Islet of Langerhans (tissue), 1 donor: Measurements from ENCODE around the gene HBM.
"Not testable (repeated sequence)": the region's sequence is repeated elsewhere in the genome, so short reads cannot be mapped to it uniquely, and the experiment has no call there.

ENCODE experiments used
- FAIRE-seq: peaks from one replicate; lab custom pipeline; 2011; peaks lifted over from hg19 to GRCh38; lab: Jason Lieb, UNC

The HBM gene

DNA sequence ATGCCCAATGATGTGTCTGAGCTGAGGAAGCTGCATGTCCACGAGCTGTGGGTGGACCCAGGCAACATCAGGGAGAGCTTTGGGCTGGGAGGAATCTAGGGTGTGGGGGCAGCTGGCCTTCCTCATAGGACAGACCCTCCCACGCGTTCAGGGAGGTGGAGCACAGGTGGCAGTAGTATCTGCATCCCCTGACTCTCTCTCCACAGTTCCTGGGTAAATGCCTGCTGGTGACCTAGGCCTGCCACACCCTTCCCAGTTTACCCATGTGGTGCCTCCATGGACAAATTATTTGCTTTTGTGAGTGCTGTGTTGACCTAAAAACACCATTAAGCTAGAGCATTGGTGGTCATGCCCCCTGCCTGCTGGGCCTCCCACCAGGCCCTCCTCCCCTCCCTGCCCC, 3.2 kb downstream of the HBM start:
- no peak for FAIRE-seq

- not testable (repeated sequence) for FAIRE-seq
Observed at GRCh38 chr16:170088-170507, 4.3 kb downstream of the HBM start.

DNA sequence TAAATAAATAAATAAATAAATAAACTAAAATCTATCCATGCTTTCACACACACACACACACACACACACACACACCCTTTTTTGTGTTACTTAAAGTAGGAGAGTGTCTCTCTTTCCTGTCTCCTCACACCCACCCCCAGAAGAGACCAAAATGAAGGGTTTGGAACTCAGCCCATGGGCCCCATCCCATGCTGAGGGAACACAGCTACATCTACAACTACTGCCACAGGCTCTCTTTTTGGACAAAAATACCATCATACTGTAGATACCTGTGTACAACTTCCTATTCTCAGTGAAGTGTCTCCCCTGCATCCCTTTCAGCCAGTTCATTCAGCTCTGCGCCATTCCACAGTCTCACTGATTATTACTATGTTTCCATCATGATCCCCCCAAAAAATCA, 5.0 kb downstream of the HBM start:
- FAIRE-seq = no peak

DNA sequence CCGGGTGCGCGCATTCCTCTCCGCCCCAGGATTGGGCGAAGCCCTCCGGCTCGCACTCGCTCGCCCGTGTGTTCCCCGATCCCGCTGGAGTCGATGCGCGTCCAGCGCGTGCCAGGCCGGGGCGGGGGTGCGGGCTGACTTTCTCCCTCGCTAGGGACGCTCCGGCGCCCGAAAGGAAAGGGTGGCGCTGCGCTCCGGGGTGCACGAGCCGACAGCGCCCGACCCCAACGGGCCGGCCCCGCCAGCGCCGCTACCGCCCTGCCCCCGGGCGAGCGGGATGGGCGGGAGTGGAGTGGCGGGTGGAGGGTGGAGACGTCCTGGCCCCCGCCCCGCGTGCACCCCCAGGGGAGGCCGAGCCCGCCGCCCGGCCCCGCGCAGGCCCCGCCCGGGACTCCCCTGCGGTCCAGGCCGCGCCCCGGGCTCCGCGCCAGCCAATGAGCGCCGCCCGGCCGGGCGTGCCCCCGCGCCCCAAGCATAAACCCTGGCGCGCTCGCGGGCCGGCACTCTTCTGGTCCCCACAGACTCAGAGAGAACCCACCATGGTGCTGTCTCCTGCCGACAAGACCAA, 6.7 kb downstream of the HBM start, which contains the start of gene HBA2:
Gene HBA2 (plus strand): TSS at position 503 of the 568 bp plus-strand sequence. CDS start 37 bp downstream, at position 540.
- not testable (repeated sequence) for FAIRE-seq

DNA sequence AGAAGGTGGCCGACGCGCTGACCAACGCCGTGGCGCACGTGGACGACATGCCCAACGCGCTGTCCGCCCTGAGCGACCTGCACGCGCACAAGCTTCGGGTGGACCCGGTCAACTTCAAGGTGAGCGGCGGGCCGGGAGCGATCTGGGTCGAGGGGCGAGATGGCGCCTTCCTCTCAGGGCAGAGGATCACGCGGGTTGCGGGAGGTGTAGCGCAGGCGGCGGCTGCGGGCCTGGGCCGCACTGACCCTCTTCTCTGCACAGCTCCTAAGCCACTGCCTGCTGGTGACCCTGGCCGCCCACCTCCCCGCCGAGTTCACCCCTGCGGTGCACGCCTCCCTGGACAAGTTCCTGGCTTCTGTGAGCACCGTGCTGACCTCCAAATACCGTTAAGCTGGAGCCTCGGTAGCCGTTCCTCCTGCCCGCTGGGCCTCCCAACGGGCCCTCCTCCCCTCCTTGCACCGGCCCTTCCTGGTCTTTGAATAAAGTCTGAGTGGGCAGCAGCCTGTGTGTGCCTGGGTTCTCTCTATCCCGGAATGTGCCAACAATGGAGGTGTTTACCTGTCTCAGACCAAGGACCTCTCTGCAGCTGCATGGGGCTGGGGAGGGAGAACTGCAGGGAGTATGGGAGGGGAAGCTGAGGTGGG, 7.6 kb downstream of the HBM start:
- FAIRE-seq = not testable (repeated sequence)

DNA sequence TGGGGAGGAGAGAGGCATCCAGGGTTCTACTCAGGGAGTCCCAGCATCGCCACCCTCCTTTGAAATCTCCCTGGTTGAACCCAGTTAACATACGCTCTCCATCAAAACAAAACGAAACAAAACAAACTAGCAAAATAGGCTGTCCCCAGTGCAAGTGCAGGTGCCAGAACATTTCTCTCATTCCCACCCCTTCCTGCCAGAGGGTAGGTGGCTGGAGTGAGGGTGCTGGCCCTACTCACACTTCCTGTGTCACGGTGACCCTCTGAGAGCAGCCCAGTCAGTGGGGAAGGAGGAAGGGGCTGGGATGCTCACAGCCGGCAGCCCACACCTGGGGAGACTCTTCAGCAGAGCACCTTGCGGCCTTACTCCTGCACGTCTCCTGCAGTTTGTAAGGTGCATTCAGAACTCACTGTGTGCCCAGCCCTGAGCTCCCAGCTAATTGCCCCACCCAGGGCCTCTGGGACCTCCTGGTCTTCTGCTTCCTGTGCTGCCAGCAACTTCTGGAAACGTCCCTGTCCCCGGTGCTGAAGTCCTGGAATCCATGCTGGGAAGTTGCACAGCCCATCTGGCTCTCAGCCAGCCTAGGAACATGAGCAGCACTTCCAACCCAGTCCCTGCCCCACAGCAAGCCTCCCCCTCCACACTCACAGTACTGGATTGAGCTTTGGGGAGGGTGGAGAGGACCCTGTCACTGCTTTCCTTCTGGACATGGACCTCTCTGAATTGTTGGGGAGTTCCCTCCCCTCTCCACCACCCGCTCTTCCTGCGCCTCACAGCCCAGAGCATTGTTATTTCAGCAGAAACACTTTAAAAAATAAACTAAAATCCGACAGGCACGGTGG, 8.4 kb downstream of the HBM start:
- FAIRE-seq = not testable (repeated sequence)

GRCh38 chr16:175011-175949, 9.5 kb downstream of the HBM start:
- FAIRE-seq = no peak

- not testable (repeated sequence) for FAIRE-seq
Observed at GRCh38 chr16:176006-176405, 10.2 kb downstream of the HBM start.

GRCh38 chr16:176477-177382, 11.0 kb downstream of the HBM start, which contains the start of gene HBA1:
Gene HBA1 (plus strand): TSS chr16:176680. CDS start chr16:176717, 37 bp downstream.
- FAIRE-seq = not testable (repeated sequence)

GRCh38 chr16:177394-177822, 11.6 kb downstream of the HBM start:
- no peak for FAIRE-seq

DNA sequence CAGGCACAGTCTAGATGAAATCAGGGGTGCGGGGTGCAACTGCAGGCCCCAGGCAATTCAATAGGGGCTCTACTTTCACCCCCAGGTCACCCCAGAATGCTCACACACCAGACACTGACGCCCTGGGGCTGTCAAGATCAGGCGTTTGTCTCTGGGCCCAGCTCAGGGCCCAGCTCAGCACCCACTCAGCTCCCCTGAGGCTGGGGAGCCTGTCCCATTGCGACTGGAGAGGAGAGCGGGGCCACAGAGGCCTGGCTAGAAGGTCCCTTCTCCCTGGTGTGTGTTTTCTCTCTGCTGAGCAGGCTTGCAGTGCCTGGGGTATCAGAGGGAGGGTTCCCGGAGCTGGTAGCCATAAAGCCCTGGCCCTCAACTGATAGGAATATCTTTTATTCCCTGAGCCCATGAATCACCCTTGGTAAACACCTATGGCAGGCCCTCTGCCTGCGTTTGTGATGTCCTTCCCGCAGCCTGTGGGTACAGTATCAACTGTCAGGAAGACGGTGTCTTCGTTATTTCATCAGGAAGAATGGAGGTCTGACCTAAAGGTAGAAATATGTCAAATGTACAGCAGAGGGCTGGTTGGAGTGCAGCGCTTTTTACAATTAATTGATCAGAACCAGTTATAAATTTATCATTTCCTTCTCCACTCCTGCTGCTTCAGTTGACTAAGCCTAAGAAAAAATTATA, 12.3 kb downstream of the HBM start:
- no peak for FAIRE-seq

GRCh38 chr16:178668-179015, 12.9 kb downstream of the HBM start:
- FAIRE-seq = no peak

- no peak for FAIRE-seq
Observed at GRCh38 chr16:179211-180092, 13.7 kb downstream of the HBM start.

- no peak for FAIRE-seq
Observed at GRCh38 chr16:180101-180675, 14.4 kb downstream of the HBM start, which contains the start of gene HBQ1. Gene HBQ1 (plus strand): TSS chr16:180459. CDS start chr16:180487, 28 bp downstream.

GRCh38 chr16:180681-181564, 15.1 kb downstream of the HBM start:
- FAIRE-seq = no peak

GRCh38 chr16:181565-182021, 15.8 kb downstream of the HBM start:
- FAIRE-seq = no peak

- FAIRE-seq = no peak
Observed at GRCh38 chr16:183005-183404, 17.2 kb downstream of the HBM start.

DNA sequence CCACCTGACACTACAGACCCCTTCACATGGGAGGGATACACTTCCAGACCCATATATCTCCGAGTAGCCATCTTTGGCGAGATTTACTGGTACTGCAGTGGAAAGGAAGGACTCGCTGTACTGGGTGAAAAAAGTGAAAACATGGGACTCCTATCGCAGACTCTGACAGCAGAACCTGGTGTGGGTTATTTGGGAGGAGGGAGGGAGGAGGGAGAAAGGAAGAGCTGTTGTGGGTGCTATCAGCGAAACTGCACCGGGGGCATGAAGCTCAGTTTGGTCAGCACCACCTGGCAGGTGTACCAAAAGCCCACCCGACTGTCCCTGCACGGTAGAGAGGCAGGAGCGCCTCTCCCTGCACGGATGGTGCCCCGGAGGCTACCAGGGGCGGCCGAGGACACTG, 19.4 kb downstream of the HBM start:
- FAIRE-seq = no peak
